T-helper 1 cell (primary cell): ENCODE measurements around the gene CCBE1.

ENCODE experiments used
- DNase-seq, 5 donors: peaks; one replicate each; pipeline ENCODE4 v3.0.0-alpha.2; 2012 to 2020

CCBE1 gene

GRCh38 chr18:59565957-59566356, 131.3 kb downstream of the CCBE1 start:
- DNase-seq = no peak

GRCh38 chr18:59564561-59564960, 132.7 kb downstream of the CCBE1 start:
- no peak for DNase-seq

GRCh38 chr18:59563176-59563785, 133.9 kb downstream of the CCBE1 start:
- DNase-seq = no peak

GRCh38 chr18:59562751-59563150, 134.5 kb downstream of the CCBE1 start:
- no peak for DNase-seq

GRCh38 chr18:59561612-59562011, 135.6 kb downstream of the CCBE1 start:
- no peak for DNase-seq

- no peak for DNase-seq
Observed at GRCh38 chr18:59560556-59560955, 136.7 kb downstream of the CCBE1 start.

GRCh38 chr18:59559528-59559927, 137.7 kb downstream of the CCBE1 start:
- no peak for DNase-seq

- no peak for DNase-seq
Observed at GRCh38 chr18:59555995-59556659, 141.1 kb downstream of the CCBE1 start.

- no peak for DNase-seq
Observed at GRCh38 chr18:59554796-59555335, 142.4 kb downstream of the CCBE1 start.

- no peak for DNase-seq
Observed at GRCh38 chr18:59553273-59553870, 143.9 kb downstream of the CCBE1 start.

- DNase-seq = no peak
Observed at GRCh38 chr18:59551902-59552635, 145.2 kb downstream of the CCBE1 start.

GRCh38 chr18:59550174-59550516, 147.1 kb downstream of the CCBE1 start:
- no peak for DNase-seq

GRCh38 chr18:59549503-59550173, 147.6 kb downstream of the CCBE1 start:
- DNase-seq = no peak

GRCh38 chr18:59547581-59548182, 149.5 kb downstream of the CCBE1 start:
- no peak for DNase-seq

- DNase-seq = no peak
Observed at GRCh38 chr18:59546188-59546587, 151.0 kb downstream of the CCBE1 start.

- no peak for DNase-seq
Observed at GRCh38 chr18:59540780-59541179, 156.4 kb downstream of the CCBE1 start.

- no peak for DNase-seq
Observed at GRCh38 chr18:59540346-59540745, 156.9 kb downstream of the CCBE1 start.

- no peak for DNase-seq
Observed at GRCh38 chr18:59539108-59539507, 158.1 kb downstream of the CCBE1 start.

GRCh38 chr18:59537579-59537978, 159.6 kb downstream of the CCBE1 start:
- no peak for DNase-seq

- DNase-seq = peak in 1 of 5 donors; percentile 2
Observed at GRCh38 chr18:59536166-59536565, 161.1 kb downstream of the CCBE1 start.

- DNase-seq = no peak
Observed at GRCh38 chr18:59535055-59535454, 162.2 kb downstream of the CCBE1 start.

- no peak for DNase-seq
Observed at GRCh38 chr18:59528866-59529265, 168.4 kb downstream of the CCBE1 start.
